HCT116 (cell line): ENCODE measurements around the gene KCNG1. TPM values are rescaled to one million over a fixed set of nuclear protein-coding genes. Genes with fewer than 3 reads are reported as not detected.

Experiments
- ATAC-seq: fragments of 200-7000 bp; cut with Tn5 transposase; 2 replicates; pipeline ENCODE4 v1.9.1; 2020; ENCODE audit warnings: mild to moderate bottlenecking, moderate library complexity
- BruUV-seq: library from RNA; stranded (reverse); fragments of 400-500 nt; replicated peaks from 2 replicates; lab custom pipeline; 2021; lab: Mats Ljungman, UMichigan
- CTCF ChIA-PET: fragments of 300-600 bp; sonication (Branson Sonifier 250); formaldehyde crosslinking; loops from one replicate; lab custom pipeline; 2021; ENCODE audit warnings: antibody characterized with exemption; lab: Charles Lee
- POLR2A ChIA-PET: fragments of 300-600, 350-600 bp; sonication (Branson Sonifier 250); formaldehyde crosslinking; loops from one replicate; lab custom pipeline; 2021; ENCODE audit warnings: antibody characterized with exemption; lab: Charles Lee
- RAD21 ChIA-PET, 2 experiments: fragments of 300-600 bp; sonication (Branson Sonifier 250); formaldehyde crosslinking; loops; one replicate each; lab custom pipeline; 2023; ENCODE audit warnings: low total read pairs in 2 of 2; ENCODE audit not compliant: uncharacterized antibody in 2 of 2, unreplicated experiment in 2 of 2, low non-redundant PET in 1 of 2; lab: Charles Lee
- DNase-seq: peaks from one replicate; pipeline ENCODE4 v3.0.0-alpha.2; 2010; ENCODE audit warnings: low read depth, low spot score
- H2AFZ ChIP-seq: fragments of 200-600 bp; shearing (Covaris generic), sonication (generic); 2 replicates; pipeline ENCODE4 v1.6.1; 2017; ENCODE audit warnings: low read depth, mixed run types, mixed read lengths, antibody characterized with exemption, low read length; ENCODE audit not compliant: poor library complexity, severe bottlenecking
- H3K27ac ChIP-seq: 2 replicates; pipeline ENCODE4 v1.5.1; 2012; ENCODE audit warnings: low read depth, low read length
- H3K27me3 ChIP-seq: fragments of 200-600 bp; sonication (generic); 2 replicates; pipeline ENCODE4 v1.6.1; 2016; ENCODE audit warnings: mixed run types, low read length, mixed read lengths; ENCODE audit not compliant: insufficient read depth
- H3K36me3 ChIP-seq, 2 experiments: fragments of 200-500 bp in 1 of 2; fragments of 200-600 bp in 1 of 2; sonication (Bioruptor generic) in 1 of 2; sonication (generic) in 1 of 2; 2 replicates each; pipeline versions ENCODE4 v1.5.1 to v1.6.1; 2014 to 2016; ENCODE audit warnings: low read length in 2 of 2, inconsistent platforms in 1 of 2, mixed read lengths in 1 of 2, mixed run types in 1 of 2; ENCODE audit not compliant: insufficient read depth in 2 of 2, control insufficient read depth in 1 of 2
- H3K4me1 ChIP-seq, 2 experiments: fragments of 200-600 bp in 1 of 2; sonication (generic) in 1 of 2; 2 replicates each; pipeline versions ENCODE4 v1.5.1 to v1.6.1; 2012 to 2017; ENCODE audit warnings: low read length in 2 of 2, inconsistent platforms in 1 of 2, mild to moderate bottlenecking in 1 of 2, mixed read lengths in 1 of 2, mixed run types in 1 of 2, moderate library complexity in 1 of 2; ENCODE audit not compliant: insufficient read depth in 2 of 2, control insufficient read depth in 1 of 2
- H3K4me2 ChIP-seq: fragments of 200-600 bp; sonication (generic); 2 replicates; pipeline ENCODE4 v1.6.1; 2017; ENCODE audit warnings: mixed run types, low read length, mixed read lengths
- H3K4me3 ChIP-seq, 2 experiments: fragments of 200-600 bp in 1 of 2; sonication (generic) in 1 of 2; replicated peaks in 1 of 2; 2 replicates each; pipeline ENCODE4 v1.5.1; 2011 to 2016; ENCODE audit warnings: low read length in 2 of 2, control low read depth in 1 of 2, low read depth in 1 of 2, mild to moderate bottlenecking in 1 of 2, mixed read lengths in 1 of 2, mixed run types in 1 of 2
- H3K79me2 ChIP-seq: fragments of 200-600 bp; sonication (generic); 2 replicates; pipeline ENCODE4 v1.6.1; 2017; ENCODE audit warnings: mild to moderate bottlenecking, mixed run types, low read length, moderate library complexity, mixed read lengths; ENCODE audit not compliant: insufficient read depth
- H3K9ac ChIP-seq: fragments of 200-600 bp; sonication (generic); 2 replicates; pipeline ENCODE4 v1.6.1; 2016; ENCODE audit warnings: low read length, mixed read lengths
- H3K9me2 ChIP-seq: fragments of 200-600 bp; sonication (generic), shearing (Covaris generic); 2 replicates; pipeline ENCODE4 v1.6.1; 2017; ENCODE audit warnings: mixed run types, mild to moderate bottlenecking, moderate library complexity; ENCODE audit not compliant: insufficient read depth
- H3K9me3 ChIP-seq, 2 experiments: fragments of 200-500 bp in 1 of 2; fragments of 200-600 bp in 1 of 2; sonication (Bioruptor generic) in 1 of 2; sonication (generic) in 1 of 2; 2 replicates each; pipeline ENCODE4 v1.6.1; 2014 to 2017; ENCODE audit warnings: low read length in 2 of 2, mixed read lengths in 2 of 2, inconsistent platforms in 1 of 2, low read depth in 1 of 2, mild to moderate bottlenecking in 1 of 2, mixed run types in 1 of 2, moderate library complexity in 1 of 2; ENCODE audit not compliant: control insufficient read depth in 1 of 2, insufficient read depth in 1 of 2
- H4K20me1 ChIP-seq: fragments of 200-600 bp; sonication (generic), shearing (Covaris generic); 2 replicates; pipeline ENCODE4 v1.6.1; 2017; ENCODE audit warnings: mixed run types, mild to moderate bottlenecking, moderate library complexity; ENCODE audit not compliant: insufficient read depth
- CTCF ChIP-seq, 3 experiments: fragments of 200-600 bp in 1 of 3; sonication (generic) in 1 of 3; IDR thresholded peaks in 2 of 3; conservative IDR thresholded peaks in 1 of 3; 2 replicates each; pipeline ENCODE4 v1.5.1; 2012 to 2017; ENCODE audit warnings: low read depth in 2 of 3, low read length in 2 of 3, antibody characterized with exemption in 1 of 3, borderline replicate concordance in 1 of 3, control low read depth in 1 of 3, mild to moderate bottlenecking in 1 of 3, mixed read lengths in 1 of 3, mixed run types in 1 of 3, moderate library complexity in 1 of 3; ENCODE audit not compliant: insufficient read depth in 1 of 3
- EZH2 ChIP-seq: fragments of 200-600 bp; sonication (generic); IDR thresholded peaks from 2 replicates; pipeline ENCODE4 v1.6.1; 2017; ENCODE audit warnings: antibody characterized with exemption, mixed run types
- EZH2phosphoT487 ChIP-seq: fragments of 200-600 bp; IDR thresholded peaks from 2 replicates; pipeline ENCODE4 v1.6.1; 2018; ENCODE audit warnings: antibody characterized with exemption, borderline replicate concordance
- FOSL1 ChIP-seq: IDR thresholded peaks from 2 replicates; pipeline ENCODE4 v1.6.1; 2012; ENCODE audit warnings: low read depth
- intact Hi-C: fragments of 100-400 bp; cut with micrococcal nuclease; formaldehyde crosslinking; loops from 2 replicates; pipeline ENCODE4 v1.10.0; 2022
- total RNA-seq: library from RNA; stranded (reverse); gene quantifications from one replicate; pipeline ENCODE4 v1.2.1, GENCODE V29; 2021; ENCODE audit not compliant: unreplicated experiment

The KCNG1 gene
- total RNA-seq, 1 experiment from 2014 or later: 54.6 TPM

GRCh38 chr20:51042657-51043247 is 19.8 kb upstream of the KCNG1 start:
- no peaks in the 10 kb centered on the region for H3K79me2 ChIP-seq
- no peak overlapping the region for H2AFZ ChIP-seq
- no peak overlapping the region for H3K4me2 ChIP-seq
- H3K4me1 ChIP-seq: no peaks in the 10 kb centered on the region
- no peak overlapping the region for H3K27ac ChIP-seq
- ChIA-PET CTCF (interaction anchor here (0.6 to 1.5 kb wide), 5 partner anchors 9 to 220 kb away, joined by 3 to 5 read pairs (median 5); no protein-coding TSS in a partner anchor), POLR2A (interaction anchor here (0.7 to 0.8 kb wide), 3 partner anchors 21 to 348 kb away, joined by 3 to 4 read pairs (median 3); no protein-coding TSS in a partner anchor), RAD21 (interaction anchor here in 1 of 2 experiments (0.7 kb wide), 1 partner anchor 80 kb away, joined by 3 read pairs; no protein-coding TSS in a partner anchor)
- H3K36me3 ChIP-seq: no peaks in the 10 kb centered on the region
- H3K9ac ChIP-seq: no peak overlapping the region
- BruUV-seq: no TSS peak
- H3K4me3 ChIP-seq: no peak overlapping the region
- intact Hi-C loops: no loop called here
- no peaks in the 10 kb centered on the region for H3K9me2 ChIP-seq
- peak; percentile 22 for DNase-seq
- no peaks in the 10 kb centered on the region for H3K9me3 ChIP-seq
- 0 out of 2 replicates have a peak, but pooled peaks cover 5% of the 10 kb centered on the region for H3K27me3 ChIP-seq
- no peak for TF ChIP-seq EZH2
- TF ChIP-seq CTCF (IDR thresholded peaks at IDR 0.05 in 2 of 3, conservative IDR thresholded peaks at IDR 0.05 in 1 of 3; ENCODE audit: borderline replicate concordance in 1 of 3, insufficient read depth in 1 of 3, low read depth in 2 of 3, low read length in 2 of 3): peak in 2 of 3 experiments; percentile 37 to 55; a peak in 4 of 6 replicates
- H4K20me1 ChIP-seq: no peaks in the 10 kb centered on the region
- peak; percentile 79 for ATAC-seq

- no TSS peak for BruUV-seq
- H3K4me2 ChIP-seq: no peak overlapping the region
- H3K4me3 ChIP-seq: no peak overlapping the region
- ATAC-seq (no peak), DNase-seq (no peak)
- H2AFZ ChIP-seq: no peak overlapping the region
- intact Hi-C loops: no loop called here
- no peaks in the 10 kb centered on the region for H3K36me3 ChIP-seq
- no peaks in the 10 kb centered on the region for H4K20me1 ChIP-seq
- TF ChIP-seq EZH2phosphoT487 (no peak), FOSL1 (no peak)
- H3K9me2 ChIP-seq: no peaks in the 10 kb centered on the region
- POLR2A ChIA-PET: interaction anchor here (0.7 to 0.8 kb wide), 2 partner anchors 20 to 349 kb away, joined by 3 to 4 read pairs; no protein-coding TSS in a partner anchor
- CTCF ChIA-PET: interaction anchor here (0.6 to 1.5 kb wide), 4 partner anchors 10 to 221 kb away, joined by 3 to 5 read pairs (median 5); no protein-coding TSS in a partner anchor
- RAD21 ChIA-PET: no interaction called here
- H3K79me2 ChIP-seq: no peaks in the 10 kb centered on the region
- 0 out of 2 replicates have a peak, but pooled peaks cover 5% of the 10 kb centered on the region for H3K27me3 ChIP-seq
- no peaks in the 10 kb centered on the region for H3K9me3 ChIP-seq
- H3K9ac ChIP-seq: no peak overlapping the region
- no peak overlapping the region for H3K27ac ChIP-seq
- peaks cover 0 to 3% of the 10 kb centered on the region in 2 experiments; a peak in 2 of 4 replicates for H3K4me1 ChIP-seq
Measured at GRCh38 chr20:51042064-51042463, 19.2 kb upstream of the KCNG1 start.
